Vein endothelial cell (primary cell): ENCODE results near the gene GIPC1. TPM values are rescaled to one million over a fixed set of nuclear protein-coding genes. Genes with fewer than 3 reads are reported as not detected.

Experiments
- small RNA-seq: library from RNA; depleted of rRNA; stranded (forward); fragments of <200 nt; gene quantifications from one replicate; pipeline ENCODE3, GENCODE V24; 2012
- total RNA-seq: library from RNA; depleted of rRNA; stranded (reverse); fragments of >200 nt; gene quantifications from 2 replicates; pipeline ENCODE4 v1.2.3, GENCODE V29; 2012

GIPC1 gene
- total RNA-seq, result 132 and 184 TPM in 2 replicates

GRCh38 chr19:14496029-14496833, at the start of gene GIPC1:
GIPC1 (minus strand) TSS chr19:14496127; CDS start chr19:14482976, 13,151 bp downstream.

DNA sequence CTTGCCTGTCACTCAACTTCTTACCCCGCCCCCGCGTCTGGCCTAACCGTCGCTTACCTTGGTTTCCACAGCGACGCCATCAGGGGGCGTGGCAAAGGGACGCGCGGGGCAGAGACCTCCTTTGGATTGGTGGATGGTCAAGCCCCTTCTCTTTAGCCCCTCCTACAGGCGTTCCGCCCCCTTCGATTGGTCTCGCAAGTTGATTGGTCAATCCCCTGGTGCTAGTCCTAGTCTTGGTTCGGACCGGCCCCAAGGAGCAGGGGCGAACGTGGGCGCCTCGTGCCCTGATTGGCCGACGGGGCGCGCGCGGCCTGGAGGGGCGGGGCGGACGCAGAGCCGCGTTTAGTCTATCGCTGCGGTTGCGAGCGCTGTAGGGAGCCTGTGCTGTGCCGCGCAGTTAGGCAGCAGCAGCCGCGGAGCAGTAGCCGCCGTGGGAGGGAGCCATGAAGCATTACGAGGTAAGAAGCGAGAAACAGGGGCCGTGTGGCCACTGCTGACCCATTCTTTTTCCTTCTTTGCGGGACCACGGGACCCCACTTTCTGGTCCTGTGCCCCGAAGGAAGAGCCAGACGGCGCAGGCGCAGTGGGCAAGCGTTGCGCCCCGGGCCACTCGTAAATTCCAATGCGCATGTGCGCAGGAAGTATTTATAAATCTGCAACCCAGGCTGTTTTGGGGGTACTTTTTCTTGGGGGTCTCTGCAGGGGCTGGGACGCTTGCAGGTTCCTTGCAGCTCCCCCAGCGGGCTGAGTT, 33.5 kb upstream of the GIPC1 start, which contains the start of gene TECR:
TSS of gene TECR (plus strand) at position 341 of the 751 bp plus-strand sequence. CDS start at position 444, 103 bp downstream.

GRCh38 chr19:14517840-14518505, 22.0 kb upstream of the GIPC1 start, which contains the start of gene DNAJB1:
DNAJB1 (minus strand) TSS chr19:14518397; CDS start chr19:14518349, 48 bp downstream.

DNA sequence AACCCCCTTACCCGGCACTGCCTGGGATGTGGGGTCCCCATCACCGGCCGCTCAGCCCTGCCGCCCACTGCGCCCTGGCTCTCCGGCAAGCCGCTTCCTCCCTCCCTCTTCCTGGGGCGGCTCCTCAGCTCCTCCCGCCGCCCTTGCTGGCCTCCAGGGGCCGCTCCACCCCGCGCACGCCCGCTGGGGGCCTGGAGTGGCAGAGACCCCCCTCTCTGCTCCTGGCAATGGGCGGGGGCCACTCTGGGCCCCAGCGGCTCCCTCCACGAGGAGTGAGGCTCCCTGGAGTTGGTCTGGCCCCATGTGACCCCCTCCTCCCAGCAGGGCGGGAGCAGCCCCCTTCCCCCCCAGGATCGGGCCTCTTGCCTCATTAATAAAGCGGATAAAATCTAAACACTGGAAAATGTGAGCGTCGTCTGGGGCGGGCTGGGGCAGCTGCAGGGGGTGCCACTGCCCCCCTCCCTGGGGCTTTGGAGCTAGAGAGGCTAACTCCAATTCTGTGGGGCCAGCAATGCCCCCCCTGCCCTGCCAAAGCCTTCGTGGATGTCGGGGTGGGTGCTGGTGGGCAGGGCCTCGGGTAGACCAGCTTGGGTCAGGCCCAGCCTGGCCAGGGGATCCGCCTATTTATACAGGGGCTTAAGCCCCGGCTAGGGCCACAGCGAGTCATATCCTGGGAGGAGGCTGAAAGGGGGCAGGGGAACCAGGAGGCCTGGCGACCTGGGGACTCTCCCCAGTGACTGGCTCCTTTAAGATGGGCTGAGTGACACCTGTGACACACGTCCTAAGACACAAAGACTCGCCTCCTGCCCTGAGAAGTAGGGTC, 20.5 kb downstream of the GIPC1 start, which contains the start of gene PTGER1:
TSS of gene PTGER1 (minus strand) at position 104 of the 823 bp plus-strand sequence. CDS start 1,034 bp downstream, outside the sequence.

DNA sequence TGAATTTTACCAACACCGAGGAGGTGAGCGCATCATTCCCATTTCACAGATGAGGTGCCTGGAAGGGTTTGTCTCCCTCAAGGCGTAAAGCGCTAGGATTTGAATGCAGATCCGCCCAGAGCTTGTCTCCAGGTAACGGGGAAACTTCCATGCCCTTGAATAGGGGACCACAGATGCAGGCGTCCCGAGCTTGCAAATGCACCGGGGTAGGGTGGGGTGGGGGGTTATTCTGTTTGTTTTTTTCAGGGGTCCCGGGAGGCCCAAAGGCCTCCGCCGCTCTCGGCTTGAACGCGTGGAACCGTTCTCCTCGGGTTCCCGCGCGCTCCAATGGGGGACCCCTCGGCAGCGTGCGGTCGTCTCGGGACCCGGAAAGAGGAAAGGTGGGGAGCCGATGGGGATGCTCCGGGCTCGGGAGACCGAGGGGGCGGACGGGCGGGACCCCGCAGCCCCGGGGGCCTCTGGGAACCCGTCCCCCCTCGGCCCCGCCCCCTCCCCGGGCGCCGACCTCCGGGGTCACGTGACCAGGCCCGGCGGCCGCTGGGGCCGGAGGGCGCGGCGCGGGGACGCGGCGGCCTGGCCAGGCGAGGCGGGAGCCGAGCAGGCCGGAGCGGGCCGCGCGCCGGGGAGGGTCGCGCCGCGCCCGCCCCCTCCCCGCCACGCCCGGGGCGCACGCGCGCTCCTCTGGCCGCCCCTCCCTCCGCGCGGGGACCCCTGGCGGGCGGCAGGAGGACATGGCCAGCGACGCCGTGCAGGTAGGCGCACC, 63.0 kb downstream of the GIPC1 start, which contains the start of gene PKN1:
TSS of gene PKN1 (plus strand) at position 516 of the 763 bp plus-strand sequence. CDS start at position 732, 216 bp downstream.

Small RNA genes within 50 kb of the gene (small RNA-seq; reads per million reads assigned to genes)
- not detected for gene SNRPGP15

Other genes starting within 250 kb of the GIPC1 start
- 7.2 and 14.6 TPM in 2 replicates for gene ADGRE5, start 114.7 kb downstream of the GIPC1 start, total RNA-seq
- 63.4 and 97.1 TPM in 2 replicates for gene DDX39A, start 76.8 kb downstream of the GIPC1 start, total RNA-seq
- gene PKN1, start 62.8 kb downstream of the GIPC1 start, total RNA-seq, result 253 and 369 TPM in 2 replicates
- gene PTGER1, start 20.8 kb downstream of the GIPC1 start, total RNA-seq, result 0.19 and 0.65 TPM in 2 replicates
- gene DNAJB1, start 22.3 kb upstream of the GIPC1 start, total RNA-seq, result 45.7 and 54.5 TPM in 2 replicates
- gene TECR, start 33.5 kb upstream of the GIPC1 start, total RNA-seq, result 32.7 and 35.3 TPM in 2 replicates
- 209 and 287 TPM in 2 replicates for gene NDUFB7, start 75.9 kb upstream of the GIPC1 start, total RNA-seq
- gene CLEC17A, start 87.0 kb upstream of the GIPC1 start, total RNA-seq, result not detected in 2 replicates
- gene ADGRE3, start 178.7 kb upstream of the GIPC1 start, total RNA-seq, result not detected in 2 replicates
- 12.3 and 17.0 TPM in 2 replicates for gene ZNF333, start 193.9 kb upstream of the GIPC1 start, total RNA-seq